Measurements from ENCODE around the gene CD274.
"Not testable (repeated sequence)": the region's sequence is repeated elsewhere in the genome, so short reads cannot be mapped to it uniquely, and the experiment has no call there.

CD274 gene

DNA sequence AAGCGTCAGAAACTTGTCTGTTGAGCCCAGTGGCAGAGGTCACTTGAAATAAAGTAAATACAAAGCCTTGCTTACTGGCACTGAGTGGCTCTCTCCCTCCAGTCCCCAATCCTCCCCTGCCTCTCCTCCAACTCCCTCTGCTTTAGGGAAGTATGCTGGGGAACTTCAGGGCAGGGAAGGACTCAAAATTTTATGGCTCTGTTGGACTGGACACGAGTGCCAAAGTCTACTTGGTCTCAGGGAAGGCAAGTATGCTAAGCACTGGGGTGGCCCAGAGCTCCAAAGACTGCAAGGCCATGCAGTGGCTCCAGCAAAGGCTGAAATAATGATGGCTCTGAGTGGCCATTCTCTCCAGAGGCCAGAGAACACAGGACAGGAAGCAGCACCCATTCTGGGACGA, 22.2 kb upstream of the CD274 start:
- H3K27me3 ChIP-seq (ENCODE audit: insufficient read depth, poor library complexity, severe bottlenecking), result no peaks in the 10 kb centered on the region
- DNase-seq (ENCODE audit: low spot score) (no peak), ATAC-seq (ENCODE audit: low read depth) (no peak)
- no peaks in the 10 kb centered on the region for H3K9me3 ChIP-seq (ENCODE audit: severe bottlenecking)
- peaks cover 13% of the 10 kb centered on the region for H3K36me3 ChIP-seq (ENCODE audit: low read depth)
- no peak overlapping the region for H3K4me3 ChIP-seq (ENCODE audit: severe bottlenecking)
- H3K27ac ChIP-seq (ENCODE audit: poor library complexity, severe bottlenecking), result no peak overlapping the region
- no peaks in the 10 kb centered on the region for H3K4me1 ChIP-seq (ENCODE audit: insufficient read depth, poor library complexity, severe bottlenecking)
- TF ChIP-seq, protein P1, sequence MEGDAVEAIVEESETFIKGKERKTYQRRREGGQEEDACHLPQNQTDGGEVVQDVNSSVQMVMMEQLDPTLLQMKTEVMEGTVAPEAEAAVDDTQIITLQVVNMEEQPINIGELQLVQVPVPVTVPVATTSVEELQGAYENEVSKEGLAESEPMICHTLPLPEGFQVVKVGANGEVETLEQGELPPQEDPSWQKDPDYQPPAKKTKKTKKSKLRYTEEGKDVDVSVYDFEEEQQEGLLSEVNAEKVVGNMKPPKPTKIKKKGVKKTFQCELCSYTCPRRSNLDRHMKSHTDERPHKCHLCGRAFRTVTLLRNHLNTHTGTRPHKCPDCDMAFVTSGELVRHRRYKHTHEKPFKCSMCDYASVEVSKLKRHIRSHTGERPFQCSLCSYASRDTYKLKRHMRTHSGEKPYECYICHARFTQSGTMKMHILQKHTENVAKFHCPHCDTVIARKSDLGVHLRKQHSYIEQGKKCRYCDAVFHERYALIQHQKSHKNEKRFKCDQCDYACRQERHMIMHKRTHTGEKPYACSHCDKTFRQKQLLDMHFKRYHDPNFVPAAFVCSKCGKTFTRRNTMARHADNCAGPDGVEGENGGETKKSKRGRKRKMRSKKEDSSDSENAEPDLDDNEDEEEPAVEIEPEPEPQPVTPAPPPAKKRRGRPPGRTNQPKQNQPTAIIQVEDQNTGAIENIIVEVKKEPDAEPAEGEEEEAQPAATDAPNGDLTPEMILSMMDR (IDR thresholded peaks at IDR 0.05; ENCODE audit: poor library complexity, severe bottlenecking), result no peak

DNA sequence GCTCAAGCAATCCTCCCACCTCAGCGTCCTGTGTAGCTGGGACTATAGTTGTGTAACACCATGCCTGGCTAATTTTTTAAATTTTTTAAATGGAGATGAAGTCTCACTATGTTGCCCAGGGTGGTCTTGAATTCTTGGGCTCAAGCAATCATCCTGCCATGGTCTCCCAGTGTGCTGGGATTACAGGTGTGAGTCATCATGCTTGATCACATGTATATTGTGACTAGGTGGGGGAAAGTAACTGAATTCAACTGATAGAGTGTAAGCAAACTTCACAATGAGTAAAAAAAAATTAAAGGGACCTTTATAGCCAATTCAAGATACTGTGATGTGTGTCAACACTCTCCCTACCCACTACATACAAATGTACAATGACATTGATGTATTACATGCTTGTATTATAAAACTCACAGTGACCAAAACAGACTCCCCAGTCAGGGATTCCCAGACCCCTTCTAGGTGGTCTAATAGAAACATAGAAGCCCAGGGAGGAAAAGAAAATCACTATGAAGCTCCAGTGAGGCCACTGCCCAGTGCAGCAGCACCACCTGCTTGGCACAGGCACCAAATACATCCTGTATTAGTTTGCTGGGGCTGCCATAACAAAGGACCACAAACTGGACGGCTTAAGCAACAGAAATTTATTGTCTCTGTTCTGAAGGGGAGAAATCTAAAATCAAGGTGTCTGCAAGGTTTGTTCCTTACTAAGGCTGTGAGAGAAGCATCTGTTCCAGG, 21.4 kb upstream of the CD274 start:
- TF ChIP-seq, protein P1 (IDR thresholded peaks at IDR 0.05; ENCODE audit: poor library complexity, severe bottlenecking), result no peak
- DNase-seq (ENCODE audit: low spot score) (no peak), ATAC-seq (ENCODE audit: low read depth) (no peak)
- Histone ChIP-seq H3K4me1 (ENCODE audit: insufficient read depth, poor library complexity, severe bottlenecking) (no peaks in the 10 kb centered on the region), H3K27ac (ENCODE audit: poor library complexity, severe bottlenecking) (no peak overlapping the region), H3K27me3 (ENCODE audit: insufficient read depth, poor library complexity, severe bottlenecking) (no peaks in the 10 kb centered on the region), H3K4me3 (ENCODE audit: severe bottlenecking) (no peak overlapping the region), H3K36me3 (ENCODE audit: low read depth) (peaks cover 13% of the 10 kb centered on the region), H3K9me3 (ENCODE audit: severe bottlenecking) (no peaks in the 10 kb centered on the region)

DNA sequence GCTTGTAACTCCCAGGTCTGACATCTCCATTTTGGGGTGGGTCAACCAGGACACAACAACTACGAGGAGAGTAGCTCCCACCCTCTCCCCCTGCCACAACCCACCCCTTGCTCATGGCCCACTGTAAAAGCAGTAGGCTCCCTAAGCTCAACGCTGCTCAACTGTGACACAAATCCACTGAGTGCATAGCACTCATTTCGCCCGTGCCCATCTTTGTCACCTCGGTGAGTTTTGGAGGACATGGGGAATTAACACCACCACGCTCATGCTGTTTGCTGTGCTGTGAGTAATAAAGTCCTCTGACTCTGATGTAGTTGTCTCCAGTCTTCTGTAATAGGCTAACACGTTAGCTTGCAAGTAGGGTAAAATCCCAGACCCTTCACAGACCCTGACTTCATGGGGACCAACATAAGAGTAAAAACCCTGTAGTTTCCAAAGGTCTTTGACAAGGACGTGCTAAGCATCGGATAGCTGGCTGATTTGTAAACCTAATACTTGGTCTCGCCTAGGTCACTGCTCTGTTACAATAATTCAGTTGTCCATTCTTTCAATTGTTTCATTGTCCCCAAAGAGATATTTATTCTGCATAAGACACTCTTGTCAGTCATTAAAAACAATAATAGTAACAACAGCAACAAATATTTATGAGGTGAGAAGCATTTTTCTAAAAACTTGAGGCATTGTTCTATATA, 20.3 kb upstream of the CD274 start:
- Histone ChIP-seq H3K4me1 (ENCODE audit: insufficient read depth, poor library complexity, severe bottlenecking) (no peaks in the 10 kb centered on the region), H3K36me3 (ENCODE audit: low read depth) (peaks cover 13% of the 10 kb centered on the region), H3K9me3 (ENCODE audit: severe bottlenecking) (no peaks in the 10 kb centered on the region), H3K27ac (ENCODE audit: poor library complexity, severe bottlenecking) (no peak overlapping the region), H3K4me3 (ENCODE audit: severe bottlenecking) (no peak overlapping the region), H3K27me3 (ENCODE audit: insufficient read depth, poor library complexity, severe bottlenecking) (no peaks in the 10 kb centered on the region)
- DNase-seq (ENCODE audit: low spot score) (no peak), ATAC-seq (ENCODE audit: low read depth) (no peak)
- TF ChIP-seq, protein P1 (IDR thresholded peaks at IDR 0.05; ENCODE audit: poor library complexity, severe bottlenecking), result no peak

DNA sequence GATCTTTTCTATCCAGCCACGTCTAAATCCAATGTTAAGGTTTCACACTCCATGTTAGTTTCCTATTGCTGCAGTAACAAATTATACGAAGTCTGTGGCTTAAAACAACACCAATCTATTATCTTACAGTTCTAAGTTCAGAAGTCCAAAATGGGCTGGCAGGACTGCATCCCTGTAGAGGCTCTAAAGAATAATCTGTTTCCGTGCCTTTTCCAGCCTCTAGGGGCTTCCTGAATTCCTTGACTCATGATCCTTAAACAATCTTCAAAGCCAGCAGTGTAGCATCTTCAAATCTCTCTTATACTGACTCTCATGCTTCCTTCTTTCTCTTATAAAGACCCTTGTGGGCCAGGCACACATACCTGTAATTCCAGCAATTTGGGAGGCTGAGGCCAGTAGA, 19.4 kb upstream of the CD274 start:
- Histone ChIP-seq H3K4me1 (ENCODE audit: insufficient read depth, poor library complexity, severe bottlenecking) (no peaks in the 10 kb centered on the region), H3K27me3 (ENCODE audit: insufficient read depth, poor library complexity, severe bottlenecking) (no peaks in the 10 kb centered on the region), H3K9me3 (ENCODE audit: severe bottlenecking) (no peaks in the 10 kb centered on the region), H3K27ac (ENCODE audit: poor library complexity, severe bottlenecking) (no peak overlapping the region), H3K36me3 (ENCODE audit: low read depth) (peaks cover 20% of the 10 kb centered on the region), H3K4me3 (ENCODE audit: severe bottlenecking) (no peak overlapping the region)
- TF ChIP-seq, protein P1 (IDR thresholded peaks at IDR 0.05; ENCODE audit: poor library complexity, severe bottlenecking), result no peak
- no peak for ATAC-seq (ENCODE audit: low read depth)
- DNase-seq (ENCODE audit: low spot score), result no peak

DNA sequence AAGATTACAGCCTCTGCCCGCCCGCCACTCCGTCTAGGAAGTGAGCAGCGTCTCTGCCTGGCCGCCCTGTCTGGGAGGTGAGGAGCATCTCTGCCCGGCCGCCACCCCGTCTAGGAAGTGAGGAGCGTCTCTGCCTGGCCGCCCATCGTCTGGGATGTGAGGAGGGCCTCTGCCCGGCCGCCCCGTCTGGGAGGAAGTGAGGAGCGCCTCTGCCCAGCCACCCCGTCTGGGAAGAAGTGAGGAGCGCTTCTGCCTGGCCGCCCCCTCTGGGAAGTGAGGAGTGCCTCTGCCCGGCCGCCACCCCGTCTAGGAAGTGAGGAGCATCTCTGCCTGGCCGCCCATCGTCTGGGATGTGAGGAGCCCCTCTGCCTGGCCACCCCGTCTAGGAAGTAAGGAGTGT, 17.5 kb upstream of the CD274 start:
- not testable (repeated sequence) for H3K27me3 ChIP-seq (ENCODE audit: insufficient read depth, poor library complexity, severe bottlenecking); ATAC-seq (ENCODE audit: low read depth); DNase-seq (ENCODE audit: low spot score); H3K9me3 ChIP-seq (ENCODE audit: severe bottlenecking); H3K4me1 ChIP-seq (ENCODE audit: insufficient read depth, poor library complexity, severe bottlenecking); H3K27ac ChIP-seq (ENCODE audit: poor library complexity, severe bottlenecking); H3K4me3 ChIP-seq (ENCODE audit: severe bottlenecking)
- peaks cover 27% of the 10 kb centered on the region for H3K36me3 ChIP-seq (ENCODE audit: low read depth)

DNA sequence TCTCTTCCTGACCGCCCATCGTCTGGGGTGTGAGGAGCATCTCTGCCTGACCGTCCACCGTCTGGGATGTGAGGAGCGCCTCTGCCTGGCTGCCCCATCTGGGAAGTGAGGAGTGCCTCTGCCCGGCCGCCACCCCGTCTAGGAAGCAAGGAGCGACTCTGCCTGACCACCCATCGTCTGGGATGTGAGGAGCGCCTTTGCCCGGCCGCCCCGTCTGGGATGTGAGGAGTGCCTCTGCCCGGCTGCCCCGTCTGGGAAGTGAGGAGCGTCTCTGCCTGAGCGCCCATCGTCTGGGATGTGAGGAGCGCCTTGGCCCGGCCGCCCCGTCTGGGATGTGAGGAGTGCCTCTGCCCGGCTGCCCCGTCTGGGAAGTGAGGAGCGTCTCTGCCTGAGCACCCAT, 17.0 kb upstream of the CD274 start:
- not testable (repeated sequence) for ATAC-seq (ENCODE audit: low read depth); H3K27me3 ChIP-seq (ENCODE audit: insufficient read depth, poor library complexity, severe bottlenecking); H3K27ac ChIP-seq (ENCODE audit: poor library complexity, severe bottlenecking); DNase-seq (ENCODE audit: low spot score); H3K9me3 ChIP-seq (ENCODE audit: severe bottlenecking); H3K4me3 ChIP-seq (ENCODE audit: severe bottlenecking)
- H3K4me1 ChIP-seq (ENCODE audit: insufficient read depth, poor library complexity, severe bottlenecking), result peaks cover 12% of the 10 kb centered on the region
- peaks cover 27% of the 10 kb centered on the region for H3K36me3 ChIP-seq (ENCODE audit: low read depth)

DNA sequence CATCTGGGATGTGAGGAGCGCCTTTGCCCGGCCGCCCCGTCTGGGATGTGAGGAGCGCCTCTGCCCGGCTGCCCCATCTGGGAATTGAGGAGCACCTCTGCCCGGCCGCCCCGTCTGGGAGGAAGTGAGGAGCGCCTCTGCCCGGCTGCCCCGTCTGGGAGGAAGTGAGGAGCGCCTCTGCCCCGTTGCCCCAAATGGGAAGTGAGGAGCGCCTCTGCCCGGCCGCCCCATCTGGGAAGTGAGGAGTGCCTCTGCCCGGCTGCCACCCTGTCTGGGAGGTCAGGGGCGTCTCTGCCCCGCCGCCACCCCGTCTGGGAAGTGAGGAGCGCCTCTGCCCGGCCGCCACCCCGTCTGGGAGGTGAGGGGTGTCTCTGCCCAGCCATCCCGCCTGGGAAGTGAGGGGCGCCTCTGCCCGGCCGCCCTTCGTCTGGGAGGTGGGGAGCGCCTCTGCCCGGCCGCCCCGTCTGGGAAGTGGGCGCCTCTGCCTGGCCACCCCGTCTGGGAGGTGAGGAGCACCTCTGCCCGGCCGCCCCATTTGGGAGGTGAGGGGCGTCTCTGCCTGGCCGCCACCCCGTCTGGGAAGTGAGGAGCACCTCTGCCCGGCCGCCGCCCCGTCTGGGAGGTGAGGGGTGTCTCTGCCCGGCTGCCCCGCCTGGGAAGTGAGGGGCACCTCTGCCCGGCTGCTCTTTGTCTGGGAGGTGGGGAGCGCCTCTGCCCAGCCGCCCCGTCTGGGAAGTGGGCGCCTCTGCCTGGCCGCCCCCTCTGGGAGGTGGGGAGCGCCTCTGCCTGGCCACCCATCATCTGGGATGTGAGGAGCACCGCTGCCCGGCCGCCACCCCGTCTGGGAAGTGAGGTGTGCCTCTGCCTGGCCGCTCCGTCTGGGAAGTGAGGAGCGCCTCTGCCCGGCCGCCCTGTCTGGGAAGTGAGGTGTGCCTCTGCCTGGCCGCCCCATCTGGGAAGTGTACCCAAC, 16.2 kb upstream of the CD274 start:
- not testable (repeated sequence) for H3K27ac ChIP-seq (ENCODE audit: poor library complexity, severe bottlenecking); H3K4me3 ChIP-seq (ENCODE audit: severe bottlenecking); H3K9me3 ChIP-seq (ENCODE audit: severe bottlenecking); H3K27me3 ChIP-seq (ENCODE audit: insufficient read depth, poor library complexity, severe bottlenecking); ATAC-seq (ENCODE audit: low read depth); DNase-seq (ENCODE audit: low spot score)
- Histone ChIP-seq H3K4me1 (ENCODE audit: insufficient read depth, poor library complexity, severe bottlenecking) (peaks cover 14% of the 10 kb centered on the region), H3K36me3 (ENCODE audit: low read depth) (peaks cover 26% of the 10 kb centered on the region)
